BJ (cell line): ENCODE results near the gene EID2B. TPM values are rescaled to one million over a fixed set of nuclear protein-coding genes. Genes with fewer than 3 reads are reported as not detected.

Experiments used
- CTCF ChIA-PET: fragments of 350-600 bp; formaldehyde crosslinking; extraction: SDS; loops from one replicate; lab custom pipeline; 2021; ENCODE audit warnings: antibody characterized with exemption, inconsistent platforms; lab: Yijun Ruan, JAX
- POLR2A ChIA-PET: fragments of 300-600 bp; sonication (Branson Sonifier 250); formaldehyde crosslinking; extraction: SDS; loops from one replicate; lab custom pipeline; 2021; ENCODE audit warnings: antibody characterized with exemption; lab: Charles Lee
- DNase-seq: peaks from one replicate; pipeline ENCODE4 v3.0.0-alpha.2; 2011; ENCODE audit warnings: low read depth
- H3K27me3 ChIP-seq: 2 replicates; pipeline ENCODE4 v1.6.0; 2011; ENCODE audit warnings: low read length; ENCODE audit not compliant: control insufficient read depth, insufficient read depth
- H3K36me3 ChIP-seq: 2 replicates; pipeline ENCODE4 v1.5.1; 2011; ENCODE audit warnings: low read length; ENCODE audit not compliant: control insufficient read depth, insufficient read depth
- H3K4me3 ChIP-seq: 2 replicates; pipeline ENCODE4 v1.5.1; 2011; ENCODE audit warnings: low read depth, mild to moderate bottlenecking, control low read depth, low read length
- polyA plus RNA-seq: library from polyadenylated mRNA; depleted of rRNA; stranded (reverse); fragments of >200 nt; gene quantifications from 2 replicates; pipeline ENCODE4 v1.2.3, GENCODE V29; 2011
- TF ChIP-seq, protein P1 (sequence below): IDR thresholded peaks from 2 replicates; pipeline ENCODE4 v1.5.1; 2011; ENCODE audit warnings: low read depth, mild to moderate bottlenecking, control low read depth, inconsistent platforms, low read length, moderate library complexity; ENCODE audit not compliant: insufficient read depth

The EID2B gene
- polyA plus RNA-seq, 1 experiment, result 2.2 TPM

- ChIA-PET POLR2A (interaction anchor here (0.6 kb wide), 1 partner anchor 36 kb away, joined by 3 read pairs; no protein-coding TSS in a partner anchor), CTCF (interaction anchor here (1.0 to 2.9 kb wide), 3 partner anchors 14 to 37 kb away, joined by 3 to 15 read pairs (median 5); partner anchors contain the start of gene EID2B)
- DNase-seq, result no peak
Measured at GRCh38 chr19:39496063-39496462, 36.6 kb downstream of the EID2B start.

DNA sequence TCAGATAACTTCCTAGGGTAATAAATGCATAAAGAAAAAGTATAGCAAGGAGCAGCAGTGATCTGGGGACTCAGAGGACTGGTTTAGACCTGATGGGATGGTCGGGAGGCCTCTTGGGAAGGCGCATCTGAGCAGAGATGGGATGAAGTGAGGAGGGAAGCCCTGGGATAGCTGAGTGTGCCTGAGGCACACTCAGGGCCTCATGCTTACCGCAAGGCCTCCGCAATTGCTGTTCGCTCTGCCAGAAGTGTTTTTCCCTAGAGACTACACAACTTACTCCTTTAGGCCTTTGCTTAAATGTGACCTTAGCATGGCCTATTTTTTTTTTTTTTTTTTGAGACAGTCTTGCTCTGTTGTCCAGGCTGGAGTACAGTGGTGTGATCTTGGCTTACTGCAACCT is 38.0 kb downstream of the EID2B start:
- DNase-seq, result no peak
- H3K27me3 ChIP-seq, result peaks cover 10% of the 10 kb centered on the region
- ChIA-PET CTCF (no interaction called here), POLR2A (no interaction called here)
- H3K4me3 ChIP-seq, result no peak overlapping the region
- TF ChIP-seq, protein P1, sequence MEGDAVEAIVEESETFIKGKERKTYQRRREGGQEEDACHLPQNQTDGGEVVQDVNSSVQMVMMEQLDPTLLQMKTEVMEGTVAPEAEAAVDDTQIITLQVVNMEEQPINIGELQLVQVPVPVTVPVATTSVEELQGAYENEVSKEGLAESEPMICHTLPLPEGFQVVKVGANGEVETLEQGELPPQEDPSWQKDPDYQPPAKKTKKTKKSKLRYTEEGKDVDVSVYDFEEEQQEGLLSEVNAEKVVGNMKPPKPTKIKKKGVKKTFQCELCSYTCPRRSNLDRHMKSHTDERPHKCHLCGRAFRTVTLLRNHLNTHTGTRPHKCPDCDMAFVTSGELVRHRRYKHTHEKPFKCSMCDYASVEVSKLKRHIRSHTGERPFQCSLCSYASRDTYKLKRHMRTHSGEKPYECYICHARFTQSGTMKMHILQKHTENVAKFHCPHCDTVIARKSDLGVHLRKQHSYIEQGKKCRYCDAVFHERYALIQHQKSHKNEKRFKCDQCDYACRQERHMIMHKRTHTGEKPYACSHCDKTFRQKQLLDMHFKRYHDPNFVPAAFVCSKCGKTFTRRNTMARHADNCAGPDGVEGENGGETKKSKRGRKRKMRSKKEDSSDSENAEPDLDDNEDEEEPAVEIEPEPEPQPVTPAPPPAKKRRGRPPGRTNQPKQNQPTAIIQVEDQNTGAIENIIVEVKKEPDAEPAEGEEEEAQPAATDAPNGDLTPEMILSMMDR, result no peak
- peaks cover 9% of the 10 kb centered on the region for H3K36me3 ChIP-seq

More at GRCh38 chr19:39496063-39496462, 36.6 kb downstream of the EID2B start:
- peaks cover 19% of the 10 kb centered on the region for H3K27me3 ChIP-seq
- H3K4me3 ChIP-seq, result no peak overlapping the region
- TF ChIP-seq, protein P1, result no peak
- H3K36me3 ChIP-seq, result peaks cover 2% of the 10 kb centered on the region

GRCh38 chr19:39492788-39493187 is 39.9 kb downstream of the EID2B start:
- CTCF ChIA-PET, result interaction anchor here (1.2 to 1.7 kb wide), 2 partner anchors 10 to 16 kb away, joined by 4 to 6 read pairs; no protein-coding TSS in a partner anchor
- POLR2A ChIA-PET, result no interaction called here

GRCh38 chr19:39492225-39492624 is 40.4 kb downstream of the EID2B start:
- TF ChIP-seq, protein P1, result no peak
- ChIA-PET CTCF (interaction anchor here (1.2 to 1.7 kb wide), 2 partner anchors 11 to 16 kb away, joined by 4 to 6 read pairs; no protein-coding TSS in a partner anchor), POLR2A (no interaction called here)
- Histone ChIP-seq H3K27me3 (no peaks in the 10 kb centered on the region), H3K4me3 (no peak overlapping the region), H3K36me3 (peaks cover 21% of the 10 kb centered on the region)
- no peak for DNase-seq

More at GRCh38 chr19:39492788-39493187, 39.9 kb downstream of the EID2B start:
- H3K4me3 ChIP-seq, result no peak overlapping the region
- TF ChIP-seq, protein P1, result no peak
- peaks cover 21% of the 10 kb centered on the region for H3K36me3 ChIP-seq
- DNase-seq, result no peak
- H3K27me3 ChIP-seq, result no peaks in the 10 kb centered on the region

DNA sequence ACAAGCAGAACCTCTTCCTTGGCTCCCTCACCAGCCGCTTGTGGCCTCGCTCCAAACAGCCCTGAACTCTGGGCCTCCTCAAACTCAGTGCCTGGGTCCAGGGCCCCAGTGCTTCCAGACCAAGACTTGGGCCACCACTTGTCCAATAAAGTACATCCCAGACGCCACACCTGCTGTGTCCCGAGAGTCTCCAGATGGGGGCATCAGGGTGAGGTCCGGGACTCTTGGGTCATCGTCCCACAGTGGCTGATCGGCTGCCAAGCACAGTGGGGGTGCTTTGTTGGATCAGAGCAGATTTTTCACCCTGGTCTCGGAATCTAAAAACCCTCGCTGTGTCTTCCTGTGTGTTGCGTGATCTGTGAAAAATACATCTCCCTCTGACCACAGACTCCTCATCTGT is 42.9 kb downstream of the EID2B start:
- DNase-seq, result no peak
- H3K4me3 ChIP-seq, result no peak overlapping the region
- ChIA-PET CTCF (interaction anchor here (0.6 to 1.2 kb wide), 4 partner anchors 13 to 438 kb away, joined by 3 to 7 read pairs (median 4); partner anchors contain the start of gene EID2B), POLR2A (no interaction called here)
- peaks cover 35% of the 10 kb centered on the region for H3K36me3 ChIP-seq
- H3K27me3 ChIP-seq, result no peaks in the 10 kb centered on the region
- TF ChIP-seq, protein P1, result no peak
